NCI-H748 treated with DMSO at 0.1 percent for 48 hours (cell line): ENCODE results near the gene RGSL1.

Experiments used
- DNase-seq: peaks from one replicate; lab custom pipeline; 2025; lab: John Stamatoyannopoulos, UW

Gene RGSL1

GRCh38 chr1:182450087-182450486 lies at the start of gene RGSL1:
RGSL1 (plus strand) TSS chr1:182450146; CDS start chr1:182450166, 20 bp downstream.
- no peak for DNase-seq

DNA sequence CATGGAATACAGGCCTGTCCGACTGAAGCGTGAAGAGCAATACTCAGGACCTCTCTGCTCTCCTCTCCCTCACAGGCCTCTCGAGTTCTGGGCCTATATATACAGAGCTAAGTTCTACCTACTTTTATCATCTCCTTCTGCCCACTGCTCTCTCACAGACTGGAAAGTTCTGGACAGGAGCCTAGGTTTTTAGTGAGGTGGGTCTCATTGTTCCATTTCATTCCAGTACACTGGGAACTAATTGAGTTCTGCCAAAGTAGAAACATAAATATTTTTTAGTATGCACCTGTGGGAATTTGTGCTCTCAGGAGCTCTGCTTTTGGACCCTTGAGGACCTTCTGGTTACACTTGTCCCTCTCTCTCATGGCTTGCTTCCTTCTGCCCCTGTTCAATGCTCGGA lies 49.4 kb upstream of the RGSL1 start, which contains the start of gene TEDDM1:
Gene TEDDM1 (minus strand): TSS at position 101 of the 400 bp plus-strand sequence. CDS start 182 bp downstream, outside the sequence.
- no peak for DNase-seq

- no peak for DNase-seq
Observed at GRCh38 chr1:182404781-182405180, 45.2 kb upstream of the RGSL1 start.

DNA sequence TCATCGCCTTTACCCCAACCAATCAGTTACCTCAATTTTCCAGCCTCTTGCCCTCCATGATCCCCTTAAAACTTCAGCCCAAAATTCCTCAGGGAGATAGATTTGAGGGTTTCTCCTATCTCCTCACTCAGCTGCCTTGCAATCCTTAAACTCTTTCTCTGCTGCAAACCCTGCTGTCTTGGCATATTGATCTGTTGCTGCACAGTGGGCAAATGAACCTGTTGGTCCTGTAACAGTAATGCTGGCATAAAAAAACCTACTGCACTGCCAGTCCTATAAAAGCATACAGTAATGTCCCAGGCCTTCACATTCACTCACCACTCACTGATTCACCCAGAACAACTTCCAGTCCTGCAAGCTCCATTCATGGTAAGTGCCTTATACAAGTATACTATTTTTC lies 44.4 kb upstream of the RGSL1 start:
- DNase-seq = no peak

- no peak for DNase-seq
Observed at GRCh38 chr1:182406012-182406411, 43.9 kb upstream of the RGSL1 start.

DNA sequence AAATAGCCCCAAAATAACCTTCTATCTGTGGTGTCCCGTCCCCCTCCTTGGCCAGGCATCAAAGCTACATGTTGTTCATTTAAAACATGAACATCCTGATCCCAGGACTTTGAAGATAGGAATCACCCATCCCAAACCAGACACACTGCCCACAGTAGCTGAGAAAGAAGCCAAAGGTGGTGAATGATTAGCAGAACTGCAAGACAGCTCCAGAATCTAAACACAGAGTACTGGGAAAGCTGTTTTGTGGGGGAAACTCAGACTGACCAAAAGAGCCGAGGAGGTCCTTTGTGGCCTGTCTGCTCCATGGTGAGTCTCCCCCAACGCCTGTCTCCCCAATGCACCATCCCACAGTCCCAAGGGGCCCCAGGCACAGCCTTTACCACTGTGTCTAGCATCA lies 42.2 kb upstream of the RGSL1 start:
- DNase-seq = no peak

DNA sequence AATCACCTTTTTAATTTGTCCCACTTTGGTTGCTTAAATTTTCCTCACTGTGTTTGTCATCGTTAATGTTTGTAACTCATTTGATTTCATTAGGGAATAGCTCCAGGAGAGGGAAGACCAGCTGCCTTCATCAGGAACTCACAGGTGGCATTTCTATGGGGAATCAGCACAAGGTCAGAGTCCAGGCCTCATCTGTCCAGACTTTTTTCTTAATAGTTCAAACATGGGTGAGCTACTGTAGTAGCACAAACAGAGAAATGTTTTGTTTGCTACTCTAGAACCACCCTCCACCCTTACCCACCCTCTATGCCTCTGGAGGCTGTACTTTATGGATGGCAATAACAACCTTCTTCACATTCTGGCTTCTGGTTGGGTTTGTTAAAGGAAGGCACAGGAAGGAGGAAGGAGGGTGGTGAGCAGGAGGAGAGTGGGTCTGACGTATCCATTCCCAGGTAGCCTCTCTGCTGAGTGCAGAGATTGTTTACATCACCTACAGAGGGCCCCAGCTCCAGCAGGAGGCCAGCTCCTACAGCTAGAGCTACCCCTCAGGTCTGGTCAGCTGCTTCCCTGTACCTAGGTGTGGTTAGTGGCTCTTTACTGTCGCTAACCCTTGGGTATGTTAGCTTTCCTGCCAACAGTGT lies 41.4 kb upstream of the RGSL1 start:
- DNase-seq = no peak

GRCh38 chr1:182410138-182410537 lies 39.8 kb upstream of the RGSL1 start:
- no peak for DNase-seq

- DNase-seq = no peak
Observed at GRCh38 chr1:182410620-182411273, 39.2 kb upstream of the RGSL1 start.

DNA sequence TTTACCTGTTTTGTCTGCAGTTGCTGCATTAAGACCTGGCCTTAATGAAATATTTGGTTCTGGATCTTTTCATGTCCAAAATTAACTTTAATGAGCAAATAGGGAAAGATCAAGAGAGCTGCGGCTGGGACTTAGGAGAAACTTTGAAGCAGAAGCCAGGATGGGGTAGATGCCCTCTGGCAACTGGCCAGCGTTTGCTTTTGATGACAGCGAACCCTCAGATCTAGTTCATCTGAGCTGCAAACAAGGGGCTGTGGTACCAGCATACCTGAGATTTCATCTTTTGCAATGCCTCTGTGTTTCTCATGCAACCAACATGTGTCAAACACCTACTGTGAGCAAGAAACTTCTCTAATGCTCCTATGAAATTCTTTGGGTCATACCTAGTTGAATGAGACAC lies 36.5 kb upstream of the RGSL1 start:
- no peak for DNase-seq

GRCh38 chr1:182413969-182414368 lies 36.0 kb upstream of the RGSL1 start:
- no peak for DNase-seq

DNA sequence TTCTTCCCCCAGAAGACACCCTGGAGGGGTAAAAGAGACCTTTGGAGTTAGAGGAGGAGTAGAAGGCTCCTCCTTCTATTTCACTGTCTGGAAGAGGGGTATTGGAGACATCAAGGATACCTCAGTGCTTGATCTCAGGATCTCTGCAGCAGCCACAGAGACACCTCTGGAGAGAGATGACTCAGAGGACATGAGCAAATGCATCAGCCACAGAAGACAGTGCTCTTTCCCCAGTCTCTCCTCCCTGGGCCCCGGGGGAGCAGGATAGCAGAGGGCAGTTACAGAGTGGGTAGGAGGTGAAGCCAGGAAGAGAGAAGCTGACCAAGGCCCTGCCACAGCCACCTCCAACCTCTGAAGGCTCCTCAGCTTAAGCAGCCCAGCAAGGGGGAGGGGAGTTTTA lies 34.2 kb upstream of the RGSL1 start:
- no peak for DNase-seq

GRCh38 chr1:182426442-182427430 lies 23.2 kb upstream of the RGSL1 start:
- no peak for DNase-seq

GRCh38 chr1:182428043-182428442 lies 21.9 kb upstream of the RGSL1 start:
- DNase-seq = no peak

DNA sequence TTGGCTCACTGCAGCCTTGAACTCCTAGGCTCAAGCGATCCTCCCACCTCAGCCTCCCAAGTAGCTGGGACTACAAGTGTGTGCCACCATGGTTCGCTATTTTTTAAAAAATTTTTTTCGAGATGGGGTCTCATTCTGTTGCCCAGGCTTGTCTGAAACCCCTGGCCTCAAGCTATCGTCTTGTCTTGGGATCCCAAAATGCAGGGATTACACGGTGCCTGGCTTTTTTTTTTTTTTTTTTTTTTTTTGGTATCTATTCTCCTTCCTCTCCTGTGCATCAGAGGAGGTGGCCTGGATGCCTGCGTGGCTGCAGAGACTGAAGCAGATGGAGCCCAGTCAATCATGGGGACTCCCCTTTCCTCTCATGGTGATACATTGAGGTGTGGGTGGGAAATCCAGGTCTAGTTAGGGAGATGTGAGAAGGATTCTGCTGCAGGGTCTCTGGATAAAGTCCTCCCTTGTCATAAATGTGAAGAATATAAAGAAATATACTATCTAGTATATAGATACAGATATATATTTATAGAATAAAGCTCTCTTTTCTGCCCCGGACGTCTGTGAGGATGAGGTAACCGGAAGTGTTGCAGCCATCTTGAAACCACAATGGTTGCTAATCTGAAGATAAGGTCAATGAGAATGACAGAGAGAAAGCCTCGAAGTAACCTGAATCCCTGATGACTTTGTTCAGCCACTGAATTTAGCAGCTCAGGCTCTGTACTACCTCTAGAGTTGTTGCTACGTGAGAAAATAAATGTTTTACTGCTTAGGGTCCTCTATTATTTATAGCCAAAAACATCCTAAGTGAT lies 19.5 kb upstream of the RGSL1 start:
- no peak for DNase-seq

DNA sequence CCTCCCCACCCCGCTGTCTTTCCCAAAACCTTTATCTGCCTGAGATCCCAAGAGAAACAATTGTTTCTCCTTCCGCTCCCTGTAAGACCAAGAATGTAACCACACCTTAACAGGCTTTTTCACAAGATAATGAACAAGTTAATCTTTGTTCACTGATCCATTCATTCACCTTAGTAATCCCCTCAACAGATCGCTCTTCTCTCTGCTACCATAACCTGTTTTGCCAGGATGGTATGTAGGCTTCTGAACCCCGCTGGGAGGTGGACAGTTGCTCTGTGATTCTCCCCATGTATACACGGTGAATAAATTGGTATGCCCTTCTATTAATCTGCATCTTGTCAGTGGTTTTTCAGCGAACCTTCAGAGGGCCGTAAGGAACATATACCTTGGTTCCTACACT lies 18.7 kb upstream of the RGSL1 start:
- no peak for DNase-seq

- DNase-seq = no peak
Observed at GRCh38 chr1:182433580-182433979, 16.4 kb upstream of the RGSL1 start.

- no peak for DNase-seq
Observed at GRCh38 chr1:182438326-182438725, 11.6 kb upstream of the RGSL1 start.

DNA sequence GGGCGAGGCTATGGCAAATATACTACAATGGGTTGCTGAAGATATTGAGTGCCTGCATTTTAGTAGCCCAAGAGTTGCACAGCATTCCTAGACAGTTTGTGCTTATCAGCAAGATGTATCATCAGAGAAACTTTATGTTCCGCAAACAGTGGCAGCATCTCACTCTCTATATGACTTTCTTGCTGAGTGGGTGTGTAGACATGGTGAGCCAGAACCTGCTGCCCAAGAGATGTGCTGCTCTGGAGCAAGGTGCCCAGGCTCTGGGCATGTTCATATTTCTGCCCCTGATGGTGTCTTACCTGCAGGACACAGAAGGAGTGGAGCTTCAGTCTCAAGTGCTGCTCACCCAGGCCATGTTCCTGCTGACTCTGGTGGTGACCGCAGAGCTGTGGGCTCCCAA lies 8.2 kb upstream of the RGSL1 start:
- DNase-seq = no peak

- DNase-seq = no peak
Observed at GRCh38 chr1:182442333-182442732, 7.6 kb upstream of the RGSL1 start.

DNA sequence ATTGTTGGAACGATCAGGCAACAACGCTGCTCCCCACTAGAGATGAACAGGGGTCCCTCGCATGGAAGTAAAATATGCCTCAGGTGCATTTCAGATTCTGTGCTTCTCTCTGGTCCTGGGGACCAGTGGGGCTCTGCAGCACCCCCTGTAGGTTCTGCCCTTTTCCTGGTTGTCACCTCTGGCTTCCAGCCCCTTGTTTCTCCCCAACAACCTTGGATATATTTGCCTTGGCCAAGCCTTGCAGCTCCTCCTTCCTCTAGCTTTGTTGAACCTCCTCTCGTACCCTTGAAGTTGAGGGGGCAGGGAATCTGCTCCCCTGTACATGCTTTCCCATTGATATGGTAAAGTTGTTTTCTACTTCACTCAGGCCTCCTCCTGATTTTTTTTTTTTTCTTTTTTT lies 5.4 kb upstream of the RGSL1 start:
- no peak for DNase-seq
